ENCODE data around the gene SLC7A8. TPM values are rescaled to one million over a fixed set of nuclear protein-coding genes. Genes with fewer than 3 reads are reported as not detected.

Gene SLC7A8
- total and polyA plus RNA-seq, 12 donors, result 6.8 to 50.9 (median 26.7) TPM

- no peak for DNase-seq
- no peak overlapping the region for H3K4me3 ChIP-seq
- H3K27me3 ChIP-seq, result no peaks in the 10 kb centered on the region
- no peak overlapping the region for H3K27ac ChIP-seq
- TF ChIP-seq POLR2A (IDR thresholded peaks at IDR 0.05), result no peak
- no peak for TF ChIP-seq CTCF (IDR thresholded peaks at IDR 0.05)
- H3K36me3 ChIP-seq (replicated peaks in 1 of 2), result peaks cover 0 to 22% of the 10 kb centered on the region in 2 donors
- WGBS, 4 donors, result 87 to 93% (median 92%) methylated on average over 7 of the region's 7 CpGs
- H3K4me1 ChIP-seq (replicated peaks in 1 of 2), result peaks cover 28 to 44% of the 10 kb centered on the region in 2 donors
- H3K9me3 ChIP-seq (replicated peaks in 1 of 3), result no peaks in the 10 kb centered on the region
- intact Hi-C loops (cut with DNase I), result no loop called here
These were observed 85.7 kb downstream of the SLC7A8 start for GRCh38 chr14:23097786-23098185.

- H3K36me3 ChIP-seq (replicated peaks in 1 of 2), result peaks cover 0 to 46% of the 10 kb centered on the region in 2 donors
- WGBS, 4 donors, result 0 to 1% (median 0%) methylated on average over 29 to 46 of the region's 46 CpGs
- intact Hi-C loops (cut with DNase I), result no loop called here
These were observed 88.0 kb downstream of the SLC7A8 start, which contains the start of gene C14orf119 for GRCh38 chr14:23095196-23096108. Gene C14orf119 (plus strand): TSS chr14:23095505. CDS start chr14:23097659, 2,154 bp downstream.

GRCh38 chr14:23094666-23095195, 88.7 kb downstream of the SLC7A8 start, which contains the start of gene ACIN1:
Gene ACIN1 (minus strand): TSS chr14:23095136. CDS start chr14:23095112, 24 bp downstream.
- Histone ChIP-seq H3K4me3 (peak within 1 kb of the TSS; percentile 26 to 90 (median 82)), H3K36me3 (replicated peaks in 1 of 2) (peaks cover 0 to 53% of the 10 kb centered on the region in 2 donors), H3K4me1 (replicated peaks in 1 of 2) (peaks cover 29 to 54% of the 10 kb centered on the region in 2 donors), H3K27ac (peak within 1 kb of the TSS; percentile 94 to 100 (median 97)), H3K9me3 (replicated peaks in 1 of 3) (no peaks in the 10 kb centered on the region), H3K27me3 (no peaks in the 10 kb centered on the region)
- 0% methylated on average over 23 to 55 of the region's 55 CpGs for WGBS, 4 donors
- intact Hi-C loops (cut with DNase I), result no loop called here
- TF ChIP-seq POLR2A (IDR thresholded peaks at IDR 0.05) (peak; percentile 43 to 69), CTCF (IDR thresholded peaks at IDR 0.05) (no peak)
- DNase-seq, result peak in 6 of 7 donors; percentile 69 to 83 (median 72)

More at GRCh38 chr14:23095196-23096108, 88.0 kb downstream of the SLC7A8 start, which contains the start of gene C14orf119:
- TF ChIP-seq POLR2A (IDR thresholded peaks at IDR 0.05), result peak; percentile 78 to 91
- TF ChIP-seq CTCF (IDR thresholded peaks at IDR 0.05), result peak in 2 of 6 experiments; percentile 4 to 11
- Histone ChIP-seq H3K27me3 (no peaks in the 10 kb centered on the region), H3K4me3 (peak within 1 kb of the TSS; percentile 26 to 90 (median 82)), H3K4me1 (replicated peaks in 1 of 2) (peaks cover 29 to 55% of the 10 kb centered on the region in 2 donors), H3K9me3 (replicated peaks in 1 of 3) (no peaks in the 10 kb centered on the region), H3K27ac (peak within 1 kb of the TSS; percentile 94 to 100 (median 97))
- peak; percentile 99 to 100 (median 100) for DNase-seq

All from adrenal gland (tissue), 12 donors.